DND-41 (cell line): ENCODE results near the gene MRM2.

Source experiments
- ATAC-seq: fragments of 200-7000 bp; cut with Tn5 transposase; 3 replicates; pipeline ENCODE4 v1.9.1; 2021; ENCODE audit warnings: low read depth; ENCODE audit not compliant: insufficient read depth
- DNase-seq: peaks from one replicate; pipeline ENCODE4 v3.0.0-alpha.2; 2020
- H2AFZ ChIP-seq: 2 replicates; pipeline ENCODE4 v1.6.0; 2012; ENCODE audit warnings: low read depth, low read length
- H3K27ac ChIP-seq: 2 replicates; pipeline ENCODE4 v1.5.1; 2012; ENCODE audit warnings: low read length, inconsistent platforms
- H3K27me3 ChIP-seq: fragments of 200-600 bp; sonication (generic); 2 replicates; pipeline ENCODE4 v1.6.0; 2012; ENCODE audit warnings: low read length, mild to moderate bottlenecking, inconsistent platforms; ENCODE audit not compliant: insufficient read depth, poor library complexity
- H3K36me3 ChIP-seq: 2 replicates; pipeline ENCODE4 v1.5.1; 2012; ENCODE audit warnings: low read length, inconsistent platforms; ENCODE audit not compliant: insufficient read depth
- H3K4me1 ChIP-seq: 2 replicates; pipeline ENCODE4 v1.5.1; 2012; ENCODE audit warnings: mild to moderate bottlenecking, low read length; ENCODE audit not compliant: insufficient read depth
- H3K4me2 ChIP-seq: 2 replicates; pipeline ENCODE4 v1.6.0; 2012; ENCODE audit warnings: mild to moderate bottlenecking, moderate library complexity, low read length, inconsistent platforms; ENCODE audit not compliant: insufficient read depth
- H3K4me3 ChIP-seq, 2 experiments: fragments of 200-600 bp in 1 of 2; shearing (Covaris generic) in 1 of 2; 2 replicates each; pipeline ENCODE4 v1.5.1; 2012 to 2016; ENCODE audit warnings: inconsistent platforms in 2 of 2, low read length in 2 of 2, mild to moderate bottlenecking in 2 of 2, low read depth in 1 of 2, moderate library complexity in 1 of 2
- H3K79me2 ChIP-seq: 2 replicates; pipeline ENCODE4 v1.6.0; 2012; ENCODE audit warnings: low read length, inconsistent platforms; ENCODE audit not compliant: insufficient read depth
- H3K9ac ChIP-seq: 2 replicates; pipeline ENCODE4 v1.6.0; 2012; ENCODE audit warnings: low read depth, mild to moderate bottlenecking, inconsistent platforms, low read length, moderate library complexity
- H3K9me3 ChIP-seq: 2 replicates; pipeline ENCODE4 v1.5.1; 2012; ENCODE audit warnings: low read length, moderate library complexity, mild to moderate bottlenecking, inconsistent platforms; ENCODE audit not compliant: insufficient read depth, severe bottlenecking
- H4K20me1 ChIP-seq: 2 replicates; pipeline ENCODE4 v1.6.0; 2012; ENCODE audit warnings: low read length; ENCODE audit not compliant: insufficient read depth
- EZH2 ChIP-seq: IDR thresholded peaks from 3 replicates; pipeline ENCODE4 v1.6.1; 2012; ENCODE audit warnings: borderline replicate concordance, low read depth, mild to moderate bottlenecking, moderate library complexity, low read length, inconsistent platforms; ENCODE audit not compliant: severe bottlenecking
- TF ChIP-seq, protein P1 (sequence below): IDR thresholded peaks from 2 replicates; pipeline ENCODE4 v1.5.1; 2012; ENCODE audit warnings: borderline replicate concordance, low read length, moderate library complexity, mild to moderate bottlenecking; ENCODE audit not compliant: poor library complexity, severe bottlenecking; ENCODE audit errors: extremely low read depth

MRM2 gene

DNA sequence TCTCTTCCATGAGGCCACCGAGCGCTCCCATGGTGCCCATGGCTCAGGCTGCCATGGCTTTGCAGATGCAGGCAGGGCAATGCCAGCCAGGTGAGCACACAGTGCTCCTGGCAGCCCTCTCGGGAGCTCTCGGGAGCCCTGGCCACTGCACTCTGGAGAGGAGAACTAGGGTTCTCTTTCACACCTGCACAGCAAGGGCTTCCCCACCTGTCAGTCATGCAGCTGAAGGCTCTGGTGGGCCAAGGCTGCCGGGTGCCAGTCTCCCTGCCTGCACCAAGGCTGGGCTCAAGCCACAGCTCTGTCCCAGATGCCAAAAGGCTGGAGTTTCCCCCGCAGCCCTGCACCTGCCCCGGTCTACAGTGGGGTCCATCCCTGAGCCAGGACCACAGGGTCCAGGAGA is 32.7 kb upstream of the MRM2 start:
- Histone ChIP-seq H2AFZ (no peak overlapping the region), H3K4me2 (no peak overlapping the region), H3K4me3 (no peak overlapping the region), H3K36me3 (peaks cover 25% of the 10 kb centered on the region), H3K27ac (no peak overlapping the region), H3K4me1 (no peaks in the 10 kb centered on the region), H3K9ac (no peak overlapping the region), H3K9me3 (no peaks in the 10 kb centered on the region), H3K27me3 (no peaks in the 10 kb centered on the region), H3K79me2 (peaks cover 10% of the 10 kb centered on the region), H4K20me1 (peaks cover 9% of the 10 kb centered on the region; the same call in 1 of the 2 replicates)
- ATAC-seq (no peak), DNase-seq (no peak)
- TF ChIP-seq EZH2 = no peak
- TF ChIP-seq, protein P1, sequence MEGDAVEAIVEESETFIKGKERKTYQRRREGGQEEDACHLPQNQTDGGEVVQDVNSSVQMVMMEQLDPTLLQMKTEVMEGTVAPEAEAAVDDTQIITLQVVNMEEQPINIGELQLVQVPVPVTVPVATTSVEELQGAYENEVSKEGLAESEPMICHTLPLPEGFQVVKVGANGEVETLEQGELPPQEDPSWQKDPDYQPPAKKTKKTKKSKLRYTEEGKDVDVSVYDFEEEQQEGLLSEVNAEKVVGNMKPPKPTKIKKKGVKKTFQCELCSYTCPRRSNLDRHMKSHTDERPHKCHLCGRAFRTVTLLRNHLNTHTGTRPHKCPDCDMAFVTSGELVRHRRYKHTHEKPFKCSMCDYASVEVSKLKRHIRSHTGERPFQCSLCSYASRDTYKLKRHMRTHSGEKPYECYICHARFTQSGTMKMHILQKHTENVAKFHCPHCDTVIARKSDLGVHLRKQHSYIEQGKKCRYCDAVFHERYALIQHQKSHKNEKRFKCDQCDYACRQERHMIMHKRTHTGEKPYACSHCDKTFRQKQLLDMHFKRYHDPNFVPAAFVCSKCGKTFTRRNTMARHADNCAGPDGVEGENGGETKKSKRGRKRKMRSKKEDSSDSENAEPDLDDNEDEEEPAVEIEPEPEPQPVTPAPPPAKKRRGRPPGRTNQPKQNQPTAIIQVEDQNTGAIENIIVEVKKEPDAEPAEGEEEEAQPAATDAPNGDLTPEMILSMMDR = no peak

DNA sequence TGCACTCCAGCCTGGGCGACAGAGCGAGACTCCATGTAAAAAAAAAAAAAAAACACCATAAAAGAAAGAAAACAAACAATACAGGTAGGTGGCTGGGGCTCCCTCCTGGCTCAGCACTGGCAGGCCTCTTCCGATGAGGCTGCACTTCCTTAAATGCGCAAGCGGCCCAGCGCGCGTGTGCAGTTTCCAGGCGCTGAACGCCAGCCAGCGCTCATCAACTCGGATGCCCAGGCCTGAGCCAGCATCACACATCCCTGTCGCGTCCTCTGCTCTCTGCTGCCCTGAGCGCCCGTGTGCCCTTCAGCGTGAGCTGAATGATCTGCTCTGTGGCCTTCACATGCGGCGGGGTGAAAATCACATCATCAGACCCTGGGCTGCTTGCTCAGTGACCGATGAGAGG is 31.9 kb upstream of the MRM2 start:
- Histone ChIP-seq H2AFZ (no peak overlapping the region), H3K9me3 (no peaks in the 10 kb centered on the region), H3K27ac (no peak overlapping the region), H3K4me2 (no peak overlapping the region), H3K36me3 (peaks cover 27% of the 10 kb centered on the region), H4K20me1 (peaks cover 9% of the 10 kb centered on the region; the same call in 1 of the 2 replicates), H3K4me1 (no peaks in the 10 kb centered on the region), H3K9ac (no peak overlapping the region), H3K27me3 (no peaks in the 10 kb centered on the region), H3K79me2 (peaks cover 5% of the 10 kb centered on the region; the same call in 1 of the 2 replicates), H3K4me3 (no peak overlapping the region)
- TF ChIP-seq, protein P1 = no peak
- TF ChIP-seq EZH2 = no peak
- ATAC-seq (no peak), DNase-seq (no peak)

DNA sequence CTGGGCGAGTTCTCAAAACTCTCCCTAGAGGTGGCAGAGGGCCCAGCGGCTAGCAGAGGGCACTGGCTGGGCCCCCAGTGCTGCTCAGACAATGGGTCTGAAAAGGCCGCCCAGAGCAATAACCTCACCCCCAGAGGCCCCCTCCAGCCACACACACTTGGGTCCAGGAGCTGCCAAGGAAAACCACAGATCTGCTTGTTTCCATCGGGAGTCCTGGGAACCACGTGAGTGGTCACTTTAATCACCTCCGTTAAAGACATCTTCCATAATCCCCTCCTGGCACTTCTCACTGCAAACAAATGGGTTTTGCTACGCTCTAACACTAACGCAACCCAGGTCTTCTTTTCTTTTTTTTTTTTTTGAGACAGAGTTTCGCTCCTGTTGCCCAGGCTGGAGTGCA is 30.0 kb upstream of the MRM2 start:
- Histone ChIP-seq H3K9ac (no peak overlapping the region), H3K36me3 (peaks cover 27% of the 10 kb centered on the region), H3K4me2 (no peak overlapping the region), H2AFZ (no peak overlapping the region), H3K4me1 (no peaks in the 10 kb centered on the region), H4K20me1 (peaks cover 7% of the 10 kb centered on the region; the same call in 1 of the 2 replicates), H3K9me3 (no peaks in the 10 kb centered on the region), H3K27ac (no peak overlapping the region), H3K4me3 (no peak overlapping the region), H3K79me2 (no peaks in the 10 kb centered on the region), H3K27me3 (no peaks in the 10 kb centered on the region)
- TF ChIP-seq, protein P1 = no peak
- TF ChIP-seq EZH2 = no peak
- DNase-seq = no peak
- ATAC-seq = no peak
